ENCODE results near the gene HNRNPF. TPM values are rescaled to one million over a fixed set of nuclear protein-coding genes. Genes with fewer than 3 reads are reported as not detected.
A peak's percentile ranks its signal among the peaks of the same experiment; 100 is the strongest.

HNRNPF gene
- total RNA-seq, 1 donor from 2014 or later, result 503 TPM

GRCh38 chr10:43417950-43418768 lies 9.2 kb upstream of the HNRNPF start:
- intact Hi-C loops (cut with micrococcal nuclease), result no loop called here
- H3K9me3 Mint-ChIP-seq, result peaks cover 6% of the 10 kb centered on the region
- peak overlapping the region; percentile 30 for H3K4me3 Mint-ChIP-seq (ENCODE audit: low read depth)
- H3K4me1 Mint-ChIP-seq (ENCODE audit: low read depth), result peaks cover 30% of the 10 kb centered on the region
- H3K36me3 Mint-ChIP-seq (ENCODE audit: low read depth), result peaks cover 4% of the 10 kb centered on the region
- DNase-seq (ENCODE audit: low spot score), result peak; percentile 41
- peak overlapping the region; percentile 84 for H3K27ac Mint-ChIP-seq
- no peaks in the 10 kb centered on the region for H3K27me3 Mint-ChIP-seq (ENCODE audit: low read depth)

DNA sequence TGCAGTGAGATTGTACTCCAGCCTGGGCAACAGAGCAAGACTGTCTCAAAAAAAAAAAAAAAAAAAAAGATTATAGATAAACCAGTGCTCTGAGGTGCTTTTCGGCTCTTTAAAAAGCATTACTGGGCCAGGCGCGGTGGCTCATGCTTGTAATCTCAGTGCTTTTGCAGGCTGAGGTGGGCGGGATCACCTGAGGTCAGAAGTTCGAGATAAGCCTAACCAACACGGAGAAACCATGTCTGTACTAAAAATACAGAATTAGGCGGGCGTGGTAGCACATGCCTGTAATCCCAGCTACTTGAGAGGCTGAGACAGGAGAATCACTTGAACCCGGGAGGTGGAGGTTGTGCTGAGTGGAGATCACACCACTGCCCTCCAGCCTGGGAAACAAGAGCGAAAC lies 6.6 kb upstream of the HNRNPF start:
- Mint-ChIP-seq H3K4me3 (ENCODE audit: low read depth) (no peak overlapping the region), H3K4me1 (ENCODE audit: low read depth) (peaks cover 25% of the 10 kb centered on the region), H3K36me3 (ENCODE audit: low read depth) (peaks cover 4% of the 10 kb centered on the region), H3K27ac (no peak overlapping the region), H3K9me3 (peaks cover 6% of the 10 kb centered on the region), H3K27me3 (ENCODE audit: low read depth) (no peaks in the 10 kb centered on the region)
- intact Hi-C loops (cut with micrococcal nuclease), result no loop called here
- no peak for DNase-seq (ENCODE audit: low spot score)

GRCh38 chr10:43411536-43411935 lies 2.5 kb upstream of the HNRNPF start:
- Mint-ChIP-seq H3K27ac (no peak overlapping the region), H3K4me1 (ENCODE audit: low read depth) (peaks cover 15% of the 10 kb centered on the region), H3K36me3 (ENCODE audit: low read depth) (peaks cover 20% of the 10 kb centered on the region), H3K4me3 (ENCODE audit: low read depth) (no peak overlapping the region), H3K27me3 (ENCODE audit: low read depth) (no peaks in the 10 kb centered on the region), H3K9me3 (no peaks in the 10 kb centered on the region)
- intact Hi-C loops (cut with micrococcal nuclease), result no loop called here
- no peak for DNase-seq (ENCODE audit: low spot score)

GRCh38 chr10:43410345-43410744 lies 1.4 kb upstream of the HNRNPF start:
- Mint-ChIP-seq H3K27me3 (ENCODE audit: low read depth) (no peaks in the 10 kb centered on the region), H3K4me3 (ENCODE audit: low read depth) (peak overlapping the region; percentile 95), H3K27ac (peak overlapping the region; percentile 99), H3K36me3 (ENCODE audit: low read depth) (peaks cover 32% of the 10 kb centered on the region), H3K4me1 (ENCODE audit: low read depth) (peaks cover 15% of the 10 kb centered on the region), H3K9me3 (no peaks in the 10 kb centered on the region)
- DNase-seq (ENCODE audit: low spot score), result no peak
- intact Hi-C loops (cut with micrococcal nuclease), result no loop called here

DNA sequence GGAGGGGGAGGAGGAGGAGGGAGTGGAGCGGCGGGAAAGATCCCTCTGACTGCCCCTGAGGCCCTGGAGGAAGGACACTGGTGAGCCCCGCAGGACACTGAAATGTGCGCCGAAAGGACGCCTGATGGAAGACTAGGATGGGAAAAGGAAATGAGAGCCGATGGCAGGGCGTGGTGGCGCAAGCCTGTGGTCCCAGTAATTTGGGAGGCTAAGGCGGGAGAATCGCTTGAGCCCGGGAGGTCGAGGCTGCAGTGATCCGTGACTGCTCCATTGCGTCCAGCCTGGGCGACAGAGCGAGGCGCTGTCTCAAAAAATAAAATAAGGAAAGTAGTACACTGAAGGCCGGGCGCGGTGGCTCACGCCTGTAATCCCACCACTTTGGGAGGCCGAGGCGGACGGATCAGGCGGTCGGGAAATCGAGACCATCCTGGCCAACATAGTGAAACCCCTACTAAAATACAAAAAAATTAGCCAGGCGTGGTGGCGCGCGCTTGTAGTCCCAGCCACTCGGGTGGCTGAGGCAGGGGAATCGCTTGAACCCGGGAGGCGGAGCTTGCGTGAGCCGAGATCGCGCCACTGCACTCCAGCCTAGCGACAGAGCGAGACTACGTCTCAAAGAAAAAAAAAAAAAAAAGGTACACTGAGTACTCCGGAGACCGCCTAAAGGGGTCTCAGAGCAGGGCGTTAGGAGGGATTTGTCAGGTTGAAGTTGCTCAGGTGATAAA lies 561 bp upstream of the HNRNPF start:
- H3K27me3 Mint-ChIP-seq (ENCODE audit: low read depth), result no peaks in the 10 kb centered on the region
- H3K9me3 Mint-ChIP-seq, result no peaks in the 10 kb centered on the region
- H3K36me3 Mint-ChIP-seq (ENCODE audit: low read depth), result peaks cover 39% of the 10 kb centered on the region
- intact Hi-C loops (cut with micrococcal nuclease), result loop anchor here (1.0 to 10.0 kb wide), 6 partner anchors 11 to 771 kb away; partner anchors contain the start of genes CSGALNACT2 and ZNF33B
- H3K4me3 Mint-ChIP-seq (ENCODE audit: low read depth), result peak overlapping the region; percentile 95
- peak; percentile 72 for DNase-seq (ENCODE audit: low spot score)
- peak overlapping the region; percentile 99 for H3K27ac Mint-ChIP-seq
- H3K4me1 Mint-ChIP-seq (ENCODE audit: low read depth), result peaks cover 18% of the 10 kb centered on the region

DNA sequence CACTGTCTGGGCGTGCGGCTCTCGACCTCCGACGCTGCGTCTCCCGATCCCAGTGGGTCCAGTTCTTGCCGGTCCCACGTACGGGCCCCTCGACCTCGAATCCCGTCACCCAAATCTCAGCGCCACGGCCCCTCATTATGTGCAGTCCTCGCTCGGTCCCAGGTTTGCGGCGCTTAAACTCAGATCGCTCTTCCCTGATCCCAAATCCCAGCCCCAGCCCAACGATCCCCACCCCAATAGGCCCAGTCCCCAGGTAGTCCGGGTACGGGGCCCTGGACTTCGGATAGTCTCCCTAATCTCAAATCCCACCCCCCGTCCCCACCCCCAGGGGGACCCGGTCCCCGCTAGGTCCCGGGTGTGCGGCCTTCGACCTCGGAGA lies 666 bp downstream of the HNRNPF start:
- no peak for DNase-seq (ENCODE audit: low spot score)
- intact Hi-C loops (cut with micrococcal nuclease), result loop anchor here (1.0 to 10.0 kb wide), 4 partner anchors 47 to 406 kb away; partner anchors contain the start of gene CSGALNACT2
- Mint-ChIP-seq H3K27me3 (ENCODE audit: low read depth) (no peaks in the 10 kb centered on the region), H3K9me3 (no peaks in the 10 kb centered on the region), H3K27ac (peak overlapping the region; percentile 99), H3K4me3 (ENCODE audit: low read depth) (peak overlapping the region; percentile 95), H3K4me1 (ENCODE audit: low read depth) (peaks cover 28% of the 10 kb centered on the region), H3K36me3 (ENCODE audit: low read depth) (peaks cover 51% of the 10 kb centered on the region)

DNA sequence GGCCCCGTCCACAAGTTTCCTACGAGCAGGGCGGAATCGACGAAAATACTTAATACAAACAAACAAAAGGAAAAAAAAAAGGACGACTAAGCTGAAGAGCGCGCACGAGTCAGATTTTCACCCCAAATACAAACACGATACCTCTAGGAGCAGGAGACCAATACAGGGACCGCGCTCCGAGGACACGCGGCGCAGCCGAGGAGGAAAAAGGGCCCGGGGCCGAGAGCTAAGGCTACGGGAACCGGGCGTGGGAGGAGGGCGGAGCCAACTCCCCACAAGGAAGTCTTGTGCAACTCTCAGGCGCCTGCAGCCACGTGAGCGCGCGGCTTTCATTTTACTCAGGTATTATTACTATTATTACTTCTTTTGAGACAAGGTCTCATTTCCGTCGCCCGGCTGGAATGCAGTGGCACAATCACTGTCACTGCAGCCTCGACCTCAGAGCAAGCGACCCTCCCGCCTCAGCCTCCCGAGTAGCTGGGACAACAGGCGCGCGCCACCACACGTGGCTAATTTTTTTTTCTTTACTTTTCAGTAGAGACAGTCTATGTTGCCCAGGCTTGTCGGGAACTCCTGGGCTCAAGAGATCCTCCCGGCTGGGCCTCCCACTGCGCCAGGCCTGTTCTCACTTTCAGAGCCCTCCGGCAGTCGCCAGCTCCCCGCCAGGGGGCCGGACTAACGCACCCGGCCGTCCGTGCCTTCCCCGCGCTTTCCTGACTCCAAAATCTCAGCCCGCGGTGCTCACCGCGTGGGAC lies 1.2 kb downstream of the HNRNPF start:
- intact Hi-C loops (cut with micrococcal nuclease), result loop anchor here (1.0 to 10.0 kb wide), 5 partner anchors 10 to 407 kb away; partner anchors contain the start of gene CSGALNACT2
- DNase-seq (ENCODE audit: low spot score), result peak; percentile 81
- Mint-ChIP-seq H3K36me3 (ENCODE audit: low read depth) (peaks cover 56% of the 10 kb centered on the region), H3K9me3 (no peaks in the 10 kb centered on the region), H3K4me1 (ENCODE audit: low read depth) (peaks cover 34% of the 10 kb centered on the region), H3K4me3 (ENCODE audit: low read depth) (peak overlapping the region; percentile 95), H3K27me3 (ENCODE audit: low read depth) (no peaks in the 10 kb centered on the region), H3K27ac (peak overlapping the region; percentile 99)

- peaks cover 40% of the 10 kb centered on the region for H3K4me1 Mint-ChIP-seq (ENCODE audit: low read depth)
- H3K9me3 Mint-ChIP-seq, result no peaks in the 10 kb centered on the region
- peak overlapping the region; percentile 99 for H3K27ac Mint-ChIP-seq
- peak overlapping the region; percentile 95 for H3K4me3 Mint-ChIP-seq (ENCODE audit: low read depth)
- DNase-seq (ENCODE audit: low spot score), result peak; percentile 51
- no peaks in the 10 kb centered on the region for H3K27me3 Mint-ChIP-seq (ENCODE audit: low read depth)
- peaks cover 62% of the 10 kb centered on the region for H3K36me3 Mint-ChIP-seq (ENCODE audit: low read depth)
- intact Hi-C loops (cut with micrococcal nuclease), result loop anchor here (1.0 to 10.0 kb wide), 4 partner anchors 10 to 408 kb away; partner anchors contain the start of gene CSGALNACT2
These were observed 1.8 kb downstream of the HNRNPF start for GRCh38 chr10:43407148-43407575.

DNA sequence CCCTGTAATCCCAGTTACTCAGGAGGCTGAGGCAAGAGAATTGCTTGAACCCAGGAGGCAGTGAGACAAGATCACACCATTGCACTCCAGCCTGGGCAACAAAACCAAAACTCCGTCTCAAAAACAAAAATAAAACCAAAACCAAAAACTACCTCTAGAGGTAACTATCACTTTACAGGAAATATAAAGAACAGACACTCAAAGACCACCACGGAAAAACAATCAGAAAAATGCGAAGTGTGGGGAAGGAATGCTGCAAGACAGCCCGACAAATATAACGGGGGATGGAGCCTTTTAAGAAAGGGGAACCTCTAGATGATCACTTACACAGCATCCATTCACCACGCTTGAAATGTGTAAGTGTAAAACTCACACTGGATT lies 4.3 kb downstream of the HNRNPF start:
- Mint-ChIP-seq H3K9me3 (no peaks in the 10 kb centered on the region), H3K27ac (peak overlapping the region; percentile 88), H3K4me1 (ENCODE audit: low read depth) (peaks cover 51% of the 10 kb centered on the region), H3K27me3 (ENCODE audit: low read depth) (no peaks in the 10 kb centered on the region), H3K36me3 (ENCODE audit: low read depth) (peaks cover 85% of the 10 kb centered on the region), H3K4me3 (ENCODE audit: low read depth) (peak overlapping the region; percentile 92)
- intact Hi-C loops (cut with micrococcal nuclease), result loop anchor here (5.0 to 10.0 kb wide), 3 partner anchors 267 to 410 kb away; partner anchors contain the start of gene CSGALNACT2
- no peak for DNase-seq (ENCODE audit: low spot score)

- DNase-seq (ENCODE audit: low spot score), result no peak
- H3K27me3 Mint-ChIP-seq (ENCODE audit: low read depth), result no peaks in the 10 kb centered on the region
- H3K4me3 Mint-ChIP-seq (ENCODE audit: low read depth), result peak overlapping the region; percentile 92
- peak overlapping the region; percentile 88 for H3K27ac Mint-ChIP-seq
- peaks cover 54% of the 10 kb centered on the region for H3K4me1 Mint-ChIP-seq (ENCODE audit: low read depth)
- no peaks in the 10 kb centered on the region for H3K9me3 Mint-ChIP-seq
- H3K36me3 Mint-ChIP-seq (ENCODE audit: low read depth), result peaks cover 88% of the 10 kb centered on the region
- intact Hi-C loops (cut with micrococcal nuclease), result loop anchor here (10.0 kb wide), 1 partner anchor 411 kb away; no protein-coding TSS in a partner anchor
These were observed 4.9 kb downstream of the HNRNPF start for GRCh38 chr10:43403911-43404703.

- H3K27ac Mint-ChIP-seq, result peak overlapping the region; percentile 88
- intact Hi-C loops (cut with micrococcal nuclease), result loop anchor here (10.0 kb wide), 1 partner anchor 412 kb away; no protein-coding TSS in a partner anchor
- H3K36me3 Mint-ChIP-seq (ENCODE audit: low read depth), result peaks cover 87% of the 10 kb centered on the region
- no peak for DNase-seq (ENCODE audit: low spot score)
- no peaks in the 10 kb centered on the region for H3K9me3 Mint-ChIP-seq
- peak overlapping the region; percentile 92 for H3K4me3 Mint-ChIP-seq (ENCODE audit: low read depth)
- H3K4me1 Mint-ChIP-seq (ENCODE audit: low read depth), result peaks cover 61% of the 10 kb centered on the region
- no peaks in the 10 kb centered on the region for H3K27me3 Mint-ChIP-seq (ENCODE audit: low read depth)
These were observed 6.0 kb downstream of the HNRNPF start for GRCh38 chr10:43402880-43403452.

All from activated T-helper 2 cell treated with anti-CD3 and anti-CD28 coated beads, Interferon-gamma antibody, Interleukin-2, Interleukin-4, amounts not matched to agents 10 μg/mL and 5 μg/mL and 100 μg/mL, durations not matched to agents 14 hours and 24 hours and 36 hours (primary cell).